HEK293 (cell line): ENCODE data around the gene PERM1.

Experiments
- BCL11A ChIP-seq: fragments of 450-650 bp; formaldehyde crosslinking; IDR thresholded peaks from 2 replicates; pipeline ENCODE4 v1.5.1; 2016; ENCODE audit warnings: low read depth, missing biosample characterization, missing genetic modification characterization
- EGR2 ChIP-seq: fragments of 450-650 bp; formaldehyde crosslinking; IDR thresholded peaks from 2 replicates; pipeline ENCODE4 v1.5.1; 2016; ENCODE audit warnings: low read depth, missing biosample characterization, missing genetic modification characterization
- FEZF1 ChIP-seq: fragments of 450-650 bp; formaldehyde crosslinking; IDR thresholded peaks from 2 replicates; pipeline ENCODE4 v1.5.1; 2016; ENCODE audit warnings: missing biosample characterization, missing genetic modification characterization
- GLI2 ChIP-seq: fragments of 450-650 bp; formaldehyde crosslinking; IDR thresholded peaks from 2 replicates; pipeline ENCODE4; 2017; ENCODE audit warnings: missing biosample characterization, missing genetic modification characterization, low read depth, borderline replicate concordance
- HOXC10 ChIP-seq: sonication (generic); formaldehyde crosslinking; IDR thresholded peaks from 2 replicates; pipeline ENCODE4 v1.8.1; 2023; ENCODE audit warnings: mild to moderate bottlenecking, missing genetic modification reagents
- HOXD13 ChIP-seq: sonication (generic); formaldehyde crosslinking; IDR thresholded peaks from 2 replicates; pipeline ENCODE4 v1.8.0; 2022; ENCODE audit warnings: missing genetic modification reagents, borderline replicate concordance
- OSR2 ChIP-seq: fragments of 450-650 bp; formaldehyde crosslinking; IDR thresholded peaks from 2 replicates; pipeline ENCODE4 v1.5.1; 2016; ENCODE audit warnings: missing biosample characterization, missing genetic modification characterization
- REPIN1 ChIP-seq: fragments of 450-650 bp; formaldehyde crosslinking; IDR thresholded peaks from 2 replicates; pipeline ENCODE4 v1.5.1; 2017; ENCODE audit warnings: missing biosample characterization, missing genetic modification characterization, low read depth
- SCRT2 ChIP-seq: fragments of 450-650 bp; formaldehyde crosslinking; IDR thresholded peaks from 2 replicates; pipeline ENCODE4 v1.5.1; 2016; ENCODE audit warnings: missing biosample characterization, missing genetic modification characterization
- SETDB1 ChIP-seq: IDR thresholded peaks from one replicate; pipeline ENCODE4 v1.6.1; 2017; ENCODE audit warnings: mild to moderate bottlenecking, low read length, moderate library complexity, mixed read lengths; ENCODE audit not compliant: insufficient read length
- WT1 ChIP-seq: fragments of 450-650 bp; formaldehyde crosslinking; IDR thresholded peaks from 2 replicates; pipeline ENCODE4 v1.5.1; 2016; ENCODE audit warnings: missing biosample characterization, missing genetic modification characterization
- ZBTB20 ChIP-seq: fragments of 450-650 bp; formaldehyde crosslinking; IDR thresholded peaks from 2 replicates; pipeline ENCODE4 v1.5.1; 2016; ENCODE audit warnings: missing biosample characterization, missing genetic modification characterization
- ZFP3 ChIP-seq: fragments of 450-650 bp; formaldehyde crosslinking; IDR thresholded peaks from 2 replicates; pipeline ENCODE4 v1.5.1; 2016; ENCODE audit warnings: low read depth, missing biosample characterization, missing genetic modification characterization
- ZNF114 ChIP-seq: fragments of 450-650 bp; formaldehyde crosslinking; IDR thresholded peaks from 2 replicates; pipeline ENCODE4 v1.5.0; 2017; ENCODE audit warnings: missing biosample characterization, missing genetic modification characterization
- ZNF501 ChIP-seq: fragments of 450-650 bp; formaldehyde crosslinking; IDR thresholded peaks from 2 replicates; pipeline ENCODE4 v1.5.1; 2016; ENCODE audit warnings: missing biosample characterization, missing genetic modification characterization
- ZNF544 ChIP-seq: fragments of 450-650 bp; formaldehyde crosslinking; IDR thresholded peaks from 2 replicates; pipeline ENCODE4 v1.5.0; 2017; ENCODE audit warnings: missing biosample characterization, missing genetic modification characterization
- ZNF549 ChIP-seq: fragments of 450-650 bp; IDR thresholded peaks from 2 replicates; pipeline ENCODE4 v1.5.1; 2018; ENCODE audit warnings: missing biosample characterization, missing genetic modification characterization, mild to moderate bottlenecking, inconsistent platforms, moderate library complexity
- ZNF677 ChIP-seq: fragments of 450-650 bp; IDR thresholded peaks from 2 replicates; pipeline ENCODE4 v1.5.0; 2018; ENCODE audit warnings: missing biosample characterization, mild to moderate bottlenecking, missing genetic modification characterization, moderate library complexity
- TF ChIP-seq, protein P1 (sequence below): fragments of 450-650 bp; formaldehyde crosslinking; IDR thresholded peaks from 2 replicates; pipeline ENCODE4 v1.5.1; 2016; ENCODE audit warnings: missing biosample characterization, missing genetic modification characterization, borderline replicate concordance
- TF ChIP-seq, protein P2 (sequence below): fragments of 450-650 bp; formaldehyde crosslinking; IDR thresholded peaks from 2 replicates; pipeline ENCODE4 v1.5.1; 2016; ENCODE audit warnings: missing biosample characterization, missing genetic modification characterization
- TF ChIP-seq, protein P3 (sequence below): fragments of 450-650 bp; formaldehyde crosslinking; IDR thresholded peaks from 2 replicates; pipeline ENCODE4 v1.5.1; 2016; ENCODE audit warnings: missing biosample characterization, missing genetic modification characterization
- TF ChIP-seq, protein P4 (sequence below): fragments of 450-650 bp; formaldehyde crosslinking; IDR thresholded peaks from 2 replicates; pipeline ENCODE4 v1.5.1; 2016; ENCODE audit warnings: missing biosample characterization, missing genetic modification characterization
- TF ChIP-seq, protein P5 (sequence below): fragments of 450-650 bp; formaldehyde crosslinking; IDR thresholded peaks from 2 replicates; pipeline ENCODE4 v1.5.1; 2016; ENCODE audit warnings: missing biosample characterization, missing genetic modification characterization
- TF ChIP-seq, protein P6 (sequence below): fragments of 450-650 bp; formaldehyde crosslinking; IDR thresholded peaks from 2 replicates; pipeline ENCODE4 v1.5.1; 2016; ENCODE audit warnings: missing biosample characterization, missing genetic modification characterization

PERM1 gene

DNA sequence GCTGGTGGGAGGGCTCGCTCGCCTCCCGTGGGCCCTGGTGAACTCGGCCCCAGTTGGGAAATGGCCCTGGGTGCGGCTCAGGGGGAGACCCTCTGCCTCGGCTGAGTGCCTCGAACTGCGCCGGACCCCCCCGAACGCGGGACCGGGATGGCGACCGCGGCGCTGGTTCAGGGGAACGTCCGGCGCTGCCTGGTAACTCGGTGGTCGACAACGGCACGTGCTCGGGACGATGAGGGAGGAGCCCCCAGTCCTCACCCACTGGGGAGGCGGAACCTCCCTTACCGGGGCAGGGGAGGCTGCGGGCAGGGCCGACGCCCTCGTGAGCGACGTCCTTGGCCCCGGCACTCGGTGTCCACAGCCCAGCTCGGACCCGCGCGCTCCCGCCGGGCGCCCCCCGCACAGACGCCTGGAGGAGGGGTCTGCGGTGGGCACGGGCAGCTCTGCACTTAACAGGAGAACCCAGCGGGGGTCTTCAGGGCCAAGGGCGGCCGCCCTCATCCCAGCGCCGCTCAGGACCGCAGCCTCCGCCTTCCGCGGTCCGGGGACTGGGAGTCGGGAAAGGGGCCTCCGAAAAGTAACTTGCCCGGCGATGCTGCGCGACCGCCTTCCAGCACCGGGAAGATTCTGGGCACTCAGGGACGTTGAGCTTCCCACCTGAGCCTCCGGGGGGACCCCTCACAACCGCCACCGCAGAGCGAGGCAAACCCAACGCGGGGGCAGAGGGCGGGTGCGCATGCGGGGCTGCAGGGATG, 16.3 kb upstream of the PERM1 start (continued):
- TF ChIP-seq HOXC10 (CRISPR knock-in tag) (no peak), SCRT2 (tag by site-specific recombination) (no peak), ZNF544 (tag by site-specific recombination) (no peak), ZNF114 (tag by site-specific recombination) (no peak), REPIN1 (tag by site-specific recombination) (no peak), ZFP3 (tag by site-specific recombination) (no peak), OSR2 (no peak), BCL11A (tag by site-specific recombination) (peak; percentile 87; the same call in 1 of the 2 replicates), EGR2 (0 out of 2 replicates have a peak, but pooled peaks have one; percentile 39), ZBTB20 (tag by site-specific recombination) (peak; percentile 97), GLI2 (tag by site-specific recombination) (no peak), ZNF501 (tag by site-specific recombination) (peak; percentile 57; the same call in 1 of the 2 replicates), FEZF1 (no peak), WT1 (peak; percentile 97), ZNF549 (tag by site-specific recombination) (no peak), SETDB1 (no peak), ZNF677 (tag by site-specific recombination) (no peak), HOXD13 (no peak)
- TF ChIP-seq, protein P1, sequence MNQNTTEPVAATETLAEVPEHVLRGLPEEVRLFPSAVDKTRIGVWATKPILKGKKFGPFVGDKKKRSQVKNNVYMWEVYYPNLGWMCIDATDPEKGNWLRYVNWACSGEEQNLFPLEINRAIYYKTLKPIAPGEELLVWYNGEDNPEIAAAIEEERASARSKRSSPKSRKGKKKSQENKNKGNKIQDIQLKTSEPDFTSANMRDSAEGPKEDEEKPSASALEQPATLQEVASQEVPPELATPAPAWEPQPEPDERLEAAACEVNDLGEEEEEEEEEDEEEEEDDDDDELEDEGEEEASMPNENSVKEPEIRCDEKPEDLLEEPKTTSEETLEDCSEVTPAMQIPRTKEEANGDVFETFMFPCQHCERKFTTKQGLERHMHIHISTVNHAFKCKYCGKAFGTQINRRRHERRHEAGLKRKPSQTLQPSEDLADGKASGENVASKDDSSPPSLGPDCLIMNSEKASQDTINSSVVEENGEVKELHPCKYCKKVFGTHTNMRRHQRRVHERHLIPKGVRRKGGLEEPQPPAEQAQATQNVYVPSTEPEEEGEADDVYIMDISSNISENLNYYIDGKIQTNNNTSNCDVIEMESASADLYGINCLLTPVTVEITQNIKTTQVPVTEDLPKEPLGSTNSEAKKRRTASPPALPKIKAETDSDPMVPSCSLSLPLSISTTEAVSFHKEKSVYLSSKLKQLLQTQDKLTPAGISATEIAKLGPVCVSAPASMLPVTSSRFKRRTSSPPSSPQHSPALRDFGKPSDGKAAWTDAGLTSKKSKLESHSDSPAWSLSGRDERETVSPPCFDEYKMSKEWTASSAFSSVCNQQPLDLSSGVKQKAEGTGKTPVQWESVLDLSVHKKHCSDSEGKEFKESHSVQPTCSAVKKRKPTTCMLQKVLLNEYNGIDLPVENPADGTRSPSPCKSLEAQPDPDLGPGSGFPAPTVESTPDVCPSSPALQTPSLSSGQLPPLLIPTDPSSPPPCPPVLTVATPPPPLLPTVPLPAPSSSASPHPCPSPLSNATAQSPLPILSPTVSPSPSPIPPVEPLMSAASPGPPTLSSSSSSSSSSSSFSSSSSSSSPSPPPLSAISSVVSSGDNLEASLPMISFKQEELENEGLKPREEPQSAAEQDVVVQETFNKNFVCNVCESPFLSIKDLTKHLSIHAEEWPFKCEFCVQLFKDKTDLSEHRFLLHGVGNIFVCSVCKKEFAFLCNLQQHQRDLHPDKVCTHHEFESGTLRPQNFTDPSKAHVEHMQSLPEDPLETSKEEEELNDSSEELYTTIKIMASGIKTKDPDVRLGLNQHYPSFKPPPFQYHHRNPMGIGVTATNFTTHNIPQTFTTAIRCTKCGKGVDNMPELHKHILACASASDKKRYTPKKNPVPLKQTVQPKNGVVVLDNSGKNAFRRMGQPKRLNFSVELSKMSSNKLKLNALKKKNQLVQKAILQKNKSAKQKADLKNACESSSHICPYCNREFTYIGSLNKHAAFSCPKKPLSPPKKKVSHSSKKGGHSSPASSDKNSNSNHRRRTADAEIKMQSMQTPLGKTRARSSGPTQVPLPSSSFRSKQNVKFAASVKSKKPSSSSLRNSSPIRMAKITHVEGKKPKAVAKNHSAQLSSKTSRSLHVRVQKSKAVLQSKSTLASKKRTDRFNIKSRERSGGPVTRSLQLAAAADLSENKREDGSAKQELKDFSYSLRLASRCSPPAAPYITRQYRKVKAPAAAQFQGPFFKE (tag by site-specific recombination), result no peak
- TF ChIP-seq, protein P2, sequence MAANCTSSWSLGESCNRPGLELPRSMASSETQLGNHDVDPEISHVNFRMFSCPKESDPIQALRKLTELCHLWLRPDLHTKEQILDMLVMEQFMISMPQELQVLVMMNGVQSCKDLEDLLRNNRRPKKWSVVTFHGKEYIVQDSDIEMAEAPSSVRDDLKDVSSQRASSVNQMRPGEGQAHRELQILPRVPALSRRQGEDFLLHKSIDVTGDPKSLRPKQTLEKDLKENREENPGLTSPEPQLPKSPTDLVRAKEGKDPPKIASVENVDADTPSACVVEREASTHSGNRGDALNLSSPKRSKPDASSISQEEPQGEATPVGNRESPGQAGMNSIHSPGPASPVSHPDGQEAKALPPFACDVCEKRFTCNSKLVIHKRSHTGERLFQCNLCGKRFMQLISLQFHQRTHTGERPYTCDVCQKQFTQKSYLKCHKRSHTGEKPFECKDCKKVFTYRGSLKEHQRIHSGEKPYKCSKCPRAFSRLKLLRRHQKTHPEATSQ (tag by site-specific recombination), result 0 out of 2 replicates have a peak, but pooled peaks have one; percentile 17
- TF ChIP-seq, protein P3, sequence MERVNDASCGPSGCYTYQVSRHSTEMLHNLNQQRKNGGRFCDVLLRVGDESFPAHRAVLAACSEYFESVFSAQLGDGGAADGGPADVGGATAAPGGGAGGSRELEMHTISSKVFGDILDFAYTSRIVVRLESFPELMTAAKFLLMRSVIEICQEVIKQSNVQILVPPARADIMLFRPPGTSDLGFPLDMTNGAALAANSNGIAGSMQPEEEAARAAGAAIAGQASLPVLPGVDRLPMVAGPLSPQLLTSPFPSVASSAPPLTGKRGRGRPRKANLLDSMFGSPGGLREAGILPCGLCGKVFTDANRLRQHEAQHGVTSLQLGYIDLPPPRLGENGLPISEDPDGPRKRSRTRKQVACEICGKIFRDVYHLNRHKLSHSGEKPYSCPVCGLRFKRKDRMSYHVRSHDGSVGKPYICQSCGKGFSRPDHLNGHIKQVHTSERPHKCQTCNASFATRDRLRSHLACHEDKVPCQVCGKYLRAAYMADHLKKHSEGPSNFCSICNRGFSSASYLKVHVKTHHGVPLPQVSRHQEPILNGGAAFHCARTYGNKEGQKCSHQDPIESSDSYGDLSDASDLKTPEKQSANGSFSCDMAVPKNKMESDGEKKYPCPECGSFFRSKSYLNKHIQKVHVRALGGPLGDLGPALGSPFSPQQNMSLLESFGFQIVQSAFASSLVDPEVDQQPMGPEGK (tag by site-specific recombination), result peak; percentile 92
- TF ChIP-seq, protein P4, sequence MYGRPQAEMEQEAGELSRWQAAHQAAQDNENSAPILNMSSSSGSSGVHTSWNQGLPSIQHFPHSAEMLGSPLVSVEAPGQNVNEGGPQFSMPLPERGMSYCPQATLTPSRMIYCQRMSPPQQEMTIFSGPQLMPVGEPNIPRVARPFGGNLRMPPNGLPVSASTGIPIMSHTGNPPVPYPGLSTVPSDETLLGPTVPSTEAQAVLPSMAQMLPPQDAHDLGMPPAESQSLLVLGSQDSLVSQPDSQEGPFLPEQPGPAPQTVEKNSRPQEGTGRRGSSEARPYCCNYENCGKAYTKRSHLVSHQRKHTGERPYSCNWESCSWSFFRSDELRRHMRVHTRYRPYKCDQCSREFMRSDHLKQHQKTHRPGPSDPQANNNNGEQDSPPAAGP (tag by site-specific recombination), result peak; percentile 80
- TF ChIP-seq, protein P5, sequence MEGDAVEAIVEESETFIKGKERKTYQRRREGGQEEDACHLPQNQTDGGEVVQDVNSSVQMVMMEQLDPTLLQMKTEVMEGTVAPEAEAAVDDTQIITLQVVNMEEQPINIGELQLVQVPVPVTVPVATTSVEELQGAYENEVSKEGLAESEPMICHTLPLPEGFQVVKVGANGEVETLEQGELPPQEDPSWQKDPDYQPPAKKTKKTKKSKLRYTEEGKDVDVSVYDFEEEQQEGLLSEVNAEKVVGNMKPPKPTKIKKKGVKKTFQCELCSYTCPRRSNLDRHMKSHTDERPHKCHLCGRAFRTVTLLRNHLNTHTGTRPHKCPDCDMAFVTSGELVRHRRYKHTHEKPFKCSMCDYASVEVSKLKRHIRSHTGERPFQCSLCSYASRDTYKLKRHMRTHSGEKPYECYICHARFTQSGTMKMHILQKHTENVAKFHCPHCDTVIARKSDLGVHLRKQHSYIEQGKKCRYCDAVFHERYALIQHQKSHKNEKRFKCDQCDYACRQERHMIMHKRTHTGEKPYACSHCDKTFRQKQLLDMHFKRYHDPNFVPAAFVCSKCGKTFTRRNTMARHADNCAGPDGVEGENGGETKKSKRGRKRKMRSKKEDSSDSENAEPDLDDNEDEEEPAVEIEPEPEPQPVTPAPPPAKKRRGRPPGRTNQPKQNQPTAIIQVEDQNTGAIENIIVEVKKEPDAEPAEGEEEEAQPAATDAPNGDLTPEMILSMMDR (tag by site-specific recombination), result 0 out of 2 replicates have a peak, but pooled peaks have one; percentile 58
- TF ChIP-seq, protein P6, sequence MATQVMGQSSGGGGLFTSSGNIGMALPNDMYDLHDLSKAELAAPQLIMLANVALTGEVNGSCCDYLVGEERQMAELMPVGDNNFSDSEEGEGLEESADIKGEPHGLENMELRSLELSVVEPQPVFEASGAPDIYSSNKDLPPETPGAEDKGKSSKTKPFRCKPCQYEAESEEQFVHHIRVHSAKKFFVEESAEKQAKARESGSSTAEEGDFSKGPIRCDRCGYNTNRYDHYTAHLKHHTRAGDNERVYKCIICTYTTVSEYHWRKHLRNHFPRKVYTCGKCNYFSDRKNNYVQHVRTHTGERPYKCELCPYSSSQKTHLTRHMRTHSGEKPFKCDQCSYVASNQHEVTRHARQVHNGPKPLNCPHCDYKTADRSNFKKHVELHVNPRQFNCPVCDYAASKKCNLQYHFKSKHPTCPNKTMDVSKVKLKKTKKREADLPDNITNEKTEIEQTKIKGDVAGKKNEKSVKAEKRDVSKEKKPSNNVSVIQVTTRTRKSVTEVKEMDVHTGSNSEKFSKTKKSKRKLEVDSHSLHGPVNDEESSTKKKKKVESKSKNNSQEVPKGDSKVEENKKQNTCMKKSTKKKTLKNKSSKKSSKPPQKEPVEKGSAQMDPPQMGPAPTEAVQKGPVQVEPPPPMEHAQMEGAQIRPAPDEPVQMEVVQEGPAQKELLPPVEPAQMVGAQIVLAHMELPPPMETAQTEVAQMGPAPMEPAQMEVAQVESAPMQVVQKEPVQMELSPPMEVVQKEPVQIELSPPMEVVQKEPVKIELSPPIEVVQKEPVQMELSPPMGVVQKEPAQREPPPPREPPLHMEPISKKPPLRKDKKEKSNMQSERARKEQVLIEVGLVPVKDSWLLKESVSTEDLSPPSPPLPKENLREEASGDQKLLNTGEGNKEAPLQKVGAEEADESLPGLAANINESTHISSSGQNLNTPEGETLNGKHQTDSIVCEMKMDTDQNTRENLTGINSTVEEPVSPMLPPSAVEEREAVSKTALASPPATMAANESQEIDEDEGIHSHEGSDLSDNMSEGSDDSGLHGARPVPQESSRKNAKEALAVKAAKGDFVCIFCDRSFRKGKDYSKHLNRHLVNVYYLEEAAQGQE (tag by site-specific recombination), result no peak
